GM12878 (cell line): ENCODE measurements around the gene RANBP3.

Experiments used
- BMI1 ChIP-seq: fragments of 450-650 bp; IDR thresholded peaks from 2 replicates; pipeline ENCODE4 v1.6.1; 2016; ENCODE audit warnings: mild to moderate bottlenecking, moderate library complexity, borderline replicate concordance
- EP300 ChIP-seq, 2 experiments: fragments of 150-350 bp in 1 of 2; IDR thresholded peaks; 2 replicates each; pipeline ENCODE4 v1.6.1; 2011 to 2012; ENCODE audit warnings: low read depth in 2 of 2, low read length in 2 of 2, borderline replicate concordance in 1 of 2, improper control_type of control experiment in 1 of 2, inconsistent platforms in 1 of 2; ENCODE audit not compliant: control insufficient read depth in 1 of 2
- FOS ChIP-seq: IDR thresholded peaks from 3 replicates; pipeline ENCODE4 v1.6.1; 2011; ENCODE audit warnings: borderline replicate concordance; ENCODE audit not compliant: insufficient read length; ENCODE audit errors: extremely low read depth
- HDGF ChIP-seq: fragments of 450-650 bp; IDR thresholded peaks from 2 replicates; pipeline ENCODE4 v1.6.1; 2016; ENCODE audit warnings: antibody characterized with exemption
- JUND ChIP-seq: IDR thresholded peaks from 2 replicates; pipeline ENCODE4 v1.6.1; 2012; ENCODE audit warnings: low read depth, mild to moderate bottlenecking, low read length, improper control_type of control experiment, moderate library complexity
- NFXL1 ChIP-seq: fragments of 450-650 bp; IDR thresholded peaks from 2 replicates; pipeline ENCODE4 v1.6.1; 2017; ENCODE audit warnings: antibody characterized with exemption, mild to moderate bottlenecking, borderline replicate concordance
- SRF ChIP-seq, 2 experiments: IDR thresholded peaks; 2 replicates each; pipeline ENCODE4 v1.6.1; 2011; ENCODE audit warnings: low read depth in 2 of 2, low read length in 2 of 2, mild to moderate bottlenecking in 1 of 2, moderate library complexity in 1 of 2
- TF ChIP-seq, protein P1 (sequence below): IDR thresholded peaks from 2 replicates; pipeline ENCODE4 v1.6.1; 2011; ENCODE audit warnings: borderline replicate concordance, low read depth, mild to moderate bottlenecking, moderate library complexity, low read length; ENCODE audit not compliant: insufficient read depth, poor library complexity, severe bottlenecking
- TF ChIP-seq, protein P2 (sequence below): IDR thresholded peaks from 2 replicates; pipeline ENCODE4 v1.6.1; 2011; ENCODE audit warnings: low read depth, low read length, improper control_type of control experiment, borderline replicate concordance
- TF ChIP-seq, protein P3 (sequence below), 3 experiments: IDR thresholded peaks in 2 of 3; conservative IDR thresholded peaks in 1 of 3; 2 replicates each; pipeline ENCODE4 v1.5.1; 2011; ENCODE audit warnings: low read depth in 3 of 3, low read length in 3 of 3, mild to moderate bottlenecking in 3 of 3, control low read depth in 2 of 3, moderate library complexity in 2 of 3, inconsistent platforms in 1 of 3, mixed read lengths in 1 of 3; ENCODE audit not compliant: control insufficient read depth in 2 of 3, insufficient read depth in 1 of 3; ENCODE audit errors: extremely low read depth in 1 of 3

- TF ChIP-seq NFXL1 (no peak), FOS (no peak), BMI1 (no peak), SRF (IDR thresholded peaks at IDR 0.05; ENCODE audit: low read depth in 2 of 2, low read length in 2 of 2) (no peak), EP300 (IDR thresholded peaks at IDR 0.05; ENCODE audit: borderline replicate concordance in 1 of 2, control insufficient read depth in 1 of 2, low read depth in 2 of 2, low read length in 2 of 2) (no peak), JUND (no peak), HDGF (no peak)
- TF ChIP-seq, protein P1, sequence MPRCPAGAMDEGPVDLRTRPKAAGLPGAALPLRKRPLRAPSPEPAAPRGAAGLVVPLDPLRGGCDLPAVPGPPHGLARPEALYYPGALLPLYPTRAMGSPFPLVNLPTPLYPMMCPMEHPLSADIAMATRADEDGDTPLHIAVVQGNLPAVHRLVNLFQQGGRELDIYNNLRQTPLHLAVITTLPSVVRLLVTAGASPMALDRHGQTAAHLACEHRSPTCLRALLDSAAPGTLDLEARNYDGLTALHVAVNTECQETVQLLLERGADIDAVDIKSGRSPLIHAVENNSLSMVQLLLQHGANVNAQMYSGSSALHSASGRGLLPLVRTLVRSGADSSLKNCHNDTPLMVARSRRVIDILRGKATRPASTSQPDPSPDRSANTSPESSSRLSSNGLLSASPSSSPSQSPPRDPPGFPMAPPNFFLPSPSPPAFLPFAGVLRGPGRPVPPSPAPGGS, result no peak
- TF ChIP-seq, protein P2, sequence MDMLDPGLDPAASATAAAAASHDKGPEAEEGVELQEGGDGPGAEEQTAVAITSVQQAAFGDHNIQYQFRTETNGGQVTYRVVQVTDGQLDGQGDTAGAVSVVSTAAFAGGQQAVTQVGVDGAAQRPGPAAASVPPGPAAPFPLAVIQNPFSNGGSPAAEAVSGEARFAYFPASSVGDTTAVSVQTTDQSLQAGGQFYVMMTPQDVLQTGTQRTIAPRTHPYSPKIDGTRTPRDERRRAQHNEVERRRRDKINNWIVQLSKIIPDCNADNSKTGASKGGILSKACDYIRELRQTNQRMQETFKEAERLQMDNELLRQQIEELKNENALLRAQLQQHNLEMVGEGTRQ, result no peak
- TF ChIP-seq, protein P3, sequence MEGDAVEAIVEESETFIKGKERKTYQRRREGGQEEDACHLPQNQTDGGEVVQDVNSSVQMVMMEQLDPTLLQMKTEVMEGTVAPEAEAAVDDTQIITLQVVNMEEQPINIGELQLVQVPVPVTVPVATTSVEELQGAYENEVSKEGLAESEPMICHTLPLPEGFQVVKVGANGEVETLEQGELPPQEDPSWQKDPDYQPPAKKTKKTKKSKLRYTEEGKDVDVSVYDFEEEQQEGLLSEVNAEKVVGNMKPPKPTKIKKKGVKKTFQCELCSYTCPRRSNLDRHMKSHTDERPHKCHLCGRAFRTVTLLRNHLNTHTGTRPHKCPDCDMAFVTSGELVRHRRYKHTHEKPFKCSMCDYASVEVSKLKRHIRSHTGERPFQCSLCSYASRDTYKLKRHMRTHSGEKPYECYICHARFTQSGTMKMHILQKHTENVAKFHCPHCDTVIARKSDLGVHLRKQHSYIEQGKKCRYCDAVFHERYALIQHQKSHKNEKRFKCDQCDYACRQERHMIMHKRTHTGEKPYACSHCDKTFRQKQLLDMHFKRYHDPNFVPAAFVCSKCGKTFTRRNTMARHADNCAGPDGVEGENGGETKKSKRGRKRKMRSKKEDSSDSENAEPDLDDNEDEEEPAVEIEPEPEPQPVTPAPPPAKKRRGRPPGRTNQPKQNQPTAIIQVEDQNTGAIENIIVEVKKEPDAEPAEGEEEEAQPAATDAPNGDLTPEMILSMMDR (IDR thresholded peaks at IDR 0.05 in 2 of 3, conservative IDR thresholded peaks at IDR 0.05 in 1 of 3; ENCODE audit: control insufficient read depth in 2 of 3, extremely low read depth in 1 of 3, insufficient read depth in 1 of 3, low read depth in 3 of 3, low read length in 3 of 3), result no peak
Observed at GRCh38 chr19:5975388-5975728, 2.6 kb downstream of the RANBP3 start.
